Left lung (tissue), 10 donors: ENCODE results near the gene RNASEH2A. TPM values are rescaled to one million over a fixed set of nuclear protein-coding genes. Genes with fewer than 3 reads are reported as not detected.
A peak's percentile ranks its signal among the peaks of the same experiment; 100 is the strongest.

Experiments used
- ATAC-seq: fragments of 200-7000 bp; cut with Tn5 transposase; one replicate; pipeline ENCODE4 v1.9.1; 2020; ENCODE audit warnings: moderate library complexity
- DNase-seq, 4 donors: peaks; one replicate each; pipeline ENCODE4 v3.0.0-alpha.2; 2013 to 2020
- H3K27ac ChIP-seq, 2 donors: fragments of 200-600 bp; sonication (generic) in 1 of 2; one replicate each; pipeline versions ENCODE4 v1.5.0 to v1.8.0; 2020 to 2021
- H3K27me3 ChIP-seq, 2 donors: fragments of 200-600 bp; sonication (generic) in 1 of 2; one replicate each; pipeline versions ENCODE4 v1.5.0 to v1.8.0; 2020 to 2021
- H3K36me3 ChIP-seq, 2 donors: fragments of 200-600 bp; sonication (generic) in 1 of 2; one replicate each; pipeline versions ENCODE4 v1.5.0 to v1.8.0; 2020 to 2021
- H3K4me1 ChIP-seq, 2 donors: fragments of 200-600 bp; one replicate each; pipeline ENCODE4 v1.8.0; 2021
- H3K4me3 ChIP-seq, 2 donors: fragments of 200-600 bp; sonication (generic) in 1 of 2; one replicate each; pipeline versions ENCODE4 v1.5.0 to v1.8.0; 2020 to 2021; ENCODE audit warnings: mild to moderate bottlenecking in 1 of 2
- H3K9me3 ChIP-seq, 2 donors: fragments of 200-600 bp; sonication (generic) in 1 of 2; one replicate each; pipeline versions ENCODE4 v1.5.0 to v1.8.0; 2020 to 2021
- intact Hi-C, 2 donors: fragments of 100-400 bp; cut with DNase I; formaldehyde crosslinking; loops; one replicate each; pipeline versions ENCODE4 v1.11.2 to v1.14.2; 2022
- polyA plus RNA-seq, 6 donors: library from polyadenylated mRNA; unstranded; fragments of 120-200 nt; gene quantifications; one replicate each; pipeline ENCODE4 v1.2.1, GENCODE V29; 2013; ENCODE audit not compliant: insufficient read length in 6 of 6
- total RNA-seq, 2 donors: library from RNA; stranded (reverse); fragmentation: NEBNext Ultra II Directional; extraction: Animal tissue kit (Norgen Biotek cat#: 25700); gene quantifications; one replicate each; pipeline ENCODE4 v1.2.1, GENCODE V29; 2021
- TF ChIP-seq, protein P1 (sequence below), 2 donors: fragments of 200-600 bp; sonication (generic) in 1 of 2; IDR thresholded peaks; one replicate each; pipeline versions ENCODE4 v1.5.0 to v1.8.0; 2021; ENCODE audit warnings: antibody characterized with exemption in 2 of 2
- donor health status: DM: no; HTN: yes; CAD: no.
- donor health status: DM: no; HTN: no; CAD: no.

RNASEH2A gene
- total and polyA plus RNA-seq, 8 donors: 10.9 to 47.4 (median 31.3) TPM

GRCh38 chr19:12788042-12788681 lies 18.2 kb upstream of the RNASEH2A start:
- TF ChIP-seq, protein P1, sequence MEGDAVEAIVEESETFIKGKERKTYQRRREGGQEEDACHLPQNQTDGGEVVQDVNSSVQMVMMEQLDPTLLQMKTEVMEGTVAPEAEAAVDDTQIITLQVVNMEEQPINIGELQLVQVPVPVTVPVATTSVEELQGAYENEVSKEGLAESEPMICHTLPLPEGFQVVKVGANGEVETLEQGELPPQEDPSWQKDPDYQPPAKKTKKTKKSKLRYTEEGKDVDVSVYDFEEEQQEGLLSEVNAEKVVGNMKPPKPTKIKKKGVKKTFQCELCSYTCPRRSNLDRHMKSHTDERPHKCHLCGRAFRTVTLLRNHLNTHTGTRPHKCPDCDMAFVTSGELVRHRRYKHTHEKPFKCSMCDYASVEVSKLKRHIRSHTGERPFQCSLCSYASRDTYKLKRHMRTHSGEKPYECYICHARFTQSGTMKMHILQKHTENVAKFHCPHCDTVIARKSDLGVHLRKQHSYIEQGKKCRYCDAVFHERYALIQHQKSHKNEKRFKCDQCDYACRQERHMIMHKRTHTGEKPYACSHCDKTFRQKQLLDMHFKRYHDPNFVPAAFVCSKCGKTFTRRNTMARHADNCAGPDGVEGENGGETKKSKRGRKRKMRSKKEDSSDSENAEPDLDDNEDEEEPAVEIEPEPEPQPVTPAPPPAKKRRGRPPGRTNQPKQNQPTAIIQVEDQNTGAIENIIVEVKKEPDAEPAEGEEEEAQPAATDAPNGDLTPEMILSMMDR (IDR thresholded peaks at IDR 0.05): no peak
- peak in 1 of 4 donors; percentile 64 for DNase-seq
- peak overlapping the region; percentile 99 to 100 for H3K27ac ChIP-seq
- no peak for ATAC-seq
- H3K36me3 ChIP-seq: peaks cover 0 to 9% of the 10 kb centered on the region in 2 donors
- H3K27me3 ChIP-seq: no peaks in the 10 kb centered on the region
- peak overlapping the region in 1 of 2 donors; percentile 98 for H3K4me3 ChIP-seq
- peaks cover 66 to 71% of the 10 kb centered on the region in 2 donors for H3K4me1 ChIP-seq
- intact Hi-C loops: no loop called here
- H3K9me3 ChIP-seq: no peaks in the 10 kb centered on the region

DNA sequence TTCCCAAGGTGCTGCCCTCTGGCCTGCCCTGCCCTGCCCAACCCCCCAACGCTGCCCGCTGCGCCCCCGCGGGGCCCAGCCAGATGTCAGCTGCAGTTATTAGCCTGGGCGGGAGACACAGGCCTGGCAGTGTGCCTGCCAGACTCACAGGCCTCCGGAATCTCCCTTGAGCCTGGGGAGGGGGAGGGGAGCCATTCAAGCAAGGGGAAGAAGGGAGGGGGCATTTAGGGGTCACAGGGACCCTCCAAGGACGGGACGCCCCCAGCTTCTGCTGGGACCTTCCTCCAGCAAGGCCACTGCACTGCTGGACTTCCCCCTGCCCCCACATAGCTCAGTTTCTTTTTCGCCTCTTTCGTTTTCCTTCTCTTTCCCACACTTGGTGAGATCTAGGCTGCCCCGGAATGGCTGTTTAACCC lies 17.7 kb upstream of the RNASEH2A start:
- intact Hi-C loops: no loop called here
- peak overlapping the region in 1 of 2 donors; percentile 98 for H3K4me3 ChIP-seq
- peak; percentile 74 to 92 (median 88) for DNase-seq
- H3K27me3 ChIP-seq: no peaks in the 10 kb centered on the region
- H3K4me1 ChIP-seq: peaks cover 61 to 66% of the 10 kb centered on the region in 2 donors
- peaks cover 0 to 10% of the 10 kb centered on the region in 2 donors for H3K36me3 ChIP-seq
- H3K27ac ChIP-seq: peak overlapping the region; percentile 99 to 100
- TF ChIP-seq, protein P1 (IDR thresholded peaks at IDR 0.05): no peak
- no peaks in the 10 kb centered on the region for H3K9me3 ChIP-seq
- ATAC-seq: no peak

DNA sequence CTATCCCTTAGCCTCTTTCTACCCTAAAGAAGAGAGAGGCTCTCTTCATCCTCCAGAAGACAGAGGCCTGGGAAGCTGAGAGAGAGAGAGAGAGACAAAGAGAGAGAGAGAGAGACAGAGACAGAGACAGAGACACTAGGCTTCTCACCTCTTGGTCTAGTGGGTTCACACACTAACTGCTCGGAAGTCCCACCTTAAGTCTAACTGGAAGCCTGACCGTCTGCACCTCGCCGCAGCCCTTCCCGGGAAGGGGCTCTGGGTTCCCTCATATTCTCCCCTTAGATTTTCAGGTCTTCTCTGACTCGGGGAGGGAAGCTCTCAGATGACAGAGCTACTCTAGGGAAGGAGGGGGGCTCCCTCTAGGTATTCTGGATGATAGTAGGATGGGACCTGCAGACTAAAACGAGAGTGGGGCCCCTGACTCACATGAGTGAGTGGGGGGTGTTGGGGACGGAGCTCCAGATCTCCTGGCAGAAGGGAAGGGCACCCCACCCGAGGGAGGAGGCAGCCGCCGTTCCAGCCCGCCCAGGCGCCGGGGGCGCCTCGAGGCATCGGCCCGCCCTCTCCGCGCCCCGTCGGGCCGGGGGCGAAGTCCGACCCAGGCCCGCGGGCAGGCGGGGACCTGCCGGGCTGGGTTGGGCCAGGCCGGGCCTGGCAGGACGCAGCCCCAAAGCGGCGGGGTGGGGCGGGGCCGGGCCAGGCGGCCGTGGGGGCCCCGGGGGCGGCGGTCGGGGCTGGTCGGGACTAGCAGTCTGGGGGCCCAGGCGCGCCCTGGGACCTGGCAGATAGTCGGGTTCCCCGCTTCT lies 17.1 kb upstream of the RNASEH2A start:
- peaks cover 58 to 64% of the 10 kb centered on the region in 2 donors for H3K4me1 ChIP-seq
- intact Hi-C loops: no loop called here
- H3K27ac ChIP-seq: peak overlapping the region; percentile 99 to 100
- ATAC-seq: no peak
- peak overlapping the region; percentile 92 to 98 for H3K4me3 ChIP-seq
- no peaks in the 10 kb centered on the region for H3K9me3 ChIP-seq
- DNase-seq: peak in 1 of 4 donors; percentile 55
- H3K36me3 ChIP-seq: peaks cover 0 to 10% of the 10 kb centered on the region in 2 donors
- H3K27me3 ChIP-seq: no peaks in the 10 kb centered on the region
- TF ChIP-seq, protein P1 (IDR thresholded peaks at IDR 0.05): no peak

DNA sequence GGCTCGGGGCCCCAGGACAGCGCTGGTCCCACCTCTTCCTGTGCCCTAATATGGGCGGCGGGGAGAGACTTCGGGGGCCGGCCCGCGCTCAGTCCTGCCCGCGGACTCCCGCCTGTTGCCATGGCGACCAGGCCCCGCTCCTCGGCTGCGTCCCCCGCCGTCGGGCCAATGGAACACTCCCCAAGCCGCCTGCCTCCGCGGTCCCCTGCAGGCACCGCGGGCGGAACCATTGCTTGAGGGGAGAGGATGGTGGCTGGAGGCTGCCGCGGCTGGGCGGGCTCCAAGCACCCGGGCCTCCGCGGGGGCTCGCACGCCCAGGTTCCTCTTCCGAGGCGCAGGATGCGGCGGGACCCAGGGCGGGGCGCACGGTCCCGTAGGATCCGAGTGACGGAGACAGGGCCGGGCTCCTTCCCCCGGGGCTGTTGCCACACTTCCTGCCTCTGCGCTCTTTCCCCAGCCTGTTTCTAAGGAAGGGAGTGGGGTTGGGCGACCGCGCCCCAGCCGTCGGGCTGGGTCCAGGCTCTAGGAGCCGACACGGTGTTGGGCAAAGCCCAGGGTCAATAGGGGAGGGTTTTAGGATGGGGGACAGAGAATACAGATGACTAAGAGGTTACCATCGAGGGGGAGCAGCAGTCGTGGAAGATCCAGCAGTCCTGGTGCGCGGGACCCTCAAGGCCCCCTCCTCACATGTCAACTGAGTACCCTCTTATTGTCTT lies 16.3 kb upstream of the RNASEH2A start:
- ATAC-seq: peak; percentile 46
- DNase-seq: peak; percentile 94 to 100 (median 98)
- Histone ChIP-seq H3K4me3 (peak overlapping the region; percentile 92 to 98), H3K4me1 (peaks cover 54 to 64% of the 10 kb centered on the region in 2 donors), H3K27ac (peak overlapping the region; percentile 99 to 100), H3K36me3 (peaks cover 0 to 10% of the 10 kb centered on the region in 2 donors), H3K27me3 (no peaks in the 10 kb centered on the region), H3K9me3 (no peaks in the 10 kb centered on the region)
- TF ChIP-seq, protein P1 (IDR thresholded peaks at IDR 0.05): no peak
- intact Hi-C loops: no loop called here
